HCT116 (cell line): ENCODE results near the gene PDIA3.

Experiments used
- ATF3 ChIP-seq: IDR thresholded peaks from 2 replicates; pipeline ENCODE4 v1.6.1; 2012
- CTCF ChIP-seq, 3 experiments: fragments of 200-600 bp in 1 of 3; sonication (generic) in 1 of 3; IDR thresholded peaks in 2 of 3; conservative IDR thresholded peaks in 1 of 3; 2 replicates each; pipeline ENCODE4 v1.5.1; 2012 to 2017; ENCODE audit warnings: low read depth in 2 of 3, low read length in 2 of 3, antibody characterized with exemption in 1 of 3, borderline replicate concordance in 1 of 3, control low read depth in 1 of 3, mild to moderate bottlenecking in 1 of 3, mixed read lengths in 1 of 3, mixed run types in 1 of 3, moderate library complexity in 1 of 3; ENCODE audit not compliant: insufficient read depth in 1 of 3
- EGR1 ChIP-seq: IDR thresholded peaks from 2 replicates; pipeline ENCODE4 v1.6.1; 2012; ENCODE audit warnings: low read depth
- ELF1 ChIP-seq: IDR thresholded peaks from 2 replicates; pipeline ENCODE4 v1.6.1; 2012; ENCODE audit warnings: low read depth, borderline replicate concordance
- EZH2 ChIP-seq: fragments of 200-600 bp; sonication (generic); IDR thresholded peaks from 2 replicates; pipeline ENCODE4 v1.6.1; 2017; ENCODE audit warnings: antibody characterized with exemption, mixed run types
- EZH2phosphoT487 ChIP-seq: fragments of 200-600 bp; IDR thresholded peaks from 2 replicates; pipeline ENCODE4 v1.6.1; 2018; ENCODE audit warnings: antibody characterized with exemption, borderline replicate concordance
- MAX ChIP-seq: IDR thresholded peaks from 2 replicates; pipeline ENCODE4 v1.6.1; 2012
- POLR2AphosphoS5 ChIP-seq: IDR thresholded peaks from 2 replicates; pipeline ENCODE4 v1.6.1; 2011; ENCODE audit warnings: mild to moderate bottlenecking, low read depth, low read length, moderate library complexity
- REST ChIP-seq: IDR thresholded peaks from 2 replicates; pipeline ENCODE4 v1.6.1; 2012; ENCODE audit warnings: low read depth
- SIN3A ChIP-seq: IDR thresholded peaks from 2 replicates; pipeline ENCODE4 v1.6.1; 2012; ENCODE audit warnings: low read depth
- SP1 ChIP-seq: IDR thresholded peaks from 2 replicates; pipeline ENCODE4 v1.6.1; 2012; ENCODE audit warnings: low read depth
- SRF ChIP-seq: IDR thresholded peaks from 2 replicates; pipeline ENCODE4 v1.6.1; 2012; ENCODE audit warnings: low read depth
- YY1 ChIP-seq: IDR thresholded peaks from 2 replicates; pipeline ENCODE4 v1.6.1; 2011; ENCODE audit warnings: low read length, low read depth, moderate library complexity, mild to moderate bottlenecking; ENCODE audit not compliant: insufficient replicate concordance; ENCODE audit errors: extremely low read depth
- ZNF274 ChIP-seq: fragments of 200-500 bp; sonication (Bioruptor generic); IDR thresholded peaks from 2 replicates; pipeline ENCODE4 v1.6.1; 2014; ENCODE audit warnings: mild to moderate bottlenecking, low read depth, low read length, inconsistent platforms

- TF ChIP-seq CTCF (IDR thresholded peaks at IDR 0.05 in 2 of 3, conservative IDR thresholded peaks at IDR 0.05 in 1 of 3; ENCODE audit: borderline replicate concordance in 1 of 3, insufficient read depth in 1 of 3, low read depth in 2 of 3, low read length in 2 of 3) (no peak), ELF1 (no peak), EZH2phosphoT487 (no peak), POLR2AphosphoS5 (no peak), EZH2 (no peak), EGR1 (no peak), MAX (no peak), ZNF274 (no peak), YY1 (no peak), ATF3 (no peak), SIN3A (no peak), SP1 (no peak), REST (no peak), SRF (no peak)
Measured at GRCh38 chr15:43751885-43752284, 5.6 kb downstream of the PDIA3 start.
